HEK293T (cell line): ENCODE measurements around the gene TGFBR3L.

Experiments used
- BHLHE40 ChIP-seq: fragments of 450-650 bp; IDR thresholded peaks from 2 replicates; pipeline ENCODE4 v1.6.1; 2016; ENCODE audit warnings: mild to moderate bottlenecking, moderate library complexity, borderline replicate concordance
- ELF4 ChIP-seq: fragments of 450-650 bp; IDR thresholded peaks from 2 replicates; pipeline ENCODE4 v1.6.1; 2017; ENCODE audit warnings: antibody characterized with exemption
- FOXM1 ChIP-seq: fragments of 450-650 bp; IDR thresholded peaks from 2 replicates; pipeline ENCODE4 v1.6.1; 2017; ENCODE audit warnings: mild to moderate bottlenecking, borderline replicate concordance
- HDGF ChIP-seq: fragments of 450-650 bp; IDR thresholded peaks from 2 replicates; pipeline ENCODE4 v1.6.1; 2017; ENCODE audit warnings: antibody characterized with exemption, borderline replicate concordance
- NFRKB ChIP-seq: fragments of 450-650 bp; IDR thresholded peaks from 2 replicates; pipeline ENCODE4 v1.6.1; 2016; ENCODE audit warnings: mild to moderate bottlenecking, moderate library complexity
- ZNF384 ChIP-seq: fragments of 450-650 bp; IDR thresholded peaks from 2 replicates; pipeline ENCODE4 v1.6.1; 2016
- TF ChIP-seq, protein P1 (sequence below): fragments of 450-650 bp; IDR thresholded peaks from 2 replicates; pipeline ENCODE4 v1.6.1; 2016

- TF ChIP-seq HDGF, result no peak
- no peak for TF ChIP-seq FOXM1
- TF ChIP-seq, protein P1, sequence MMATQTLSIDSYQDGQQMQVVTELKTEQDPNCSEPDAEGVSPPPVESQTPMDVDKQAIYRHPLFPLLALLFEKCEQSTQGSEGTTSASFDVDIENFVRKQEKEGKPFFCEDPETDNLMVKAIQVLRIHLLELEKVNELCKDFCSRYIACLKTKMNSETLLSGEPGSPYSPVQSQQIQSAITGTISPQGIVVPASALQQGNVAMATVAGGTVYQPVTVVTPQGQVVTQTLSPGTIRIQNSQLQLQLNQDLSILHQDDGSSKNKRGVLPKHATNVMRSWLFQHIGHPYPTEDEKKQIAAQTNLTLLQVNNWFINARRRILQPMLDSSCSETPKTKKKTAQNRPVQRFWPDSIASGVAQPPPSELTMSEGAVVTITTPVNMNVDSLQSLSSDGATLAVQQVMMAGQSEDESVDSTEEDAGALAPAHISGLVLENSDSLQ, result no peak
- no peak for TF ChIP-seq ELF4
- no peak for TF ChIP-seq ZNF384
- TF ChIP-seq BHLHE40, result no peak
- TF ChIP-seq NFRKB, result no peak
Observed at GRCh38 chr19:7926021-7926726, 11.5 kb downstream of the TGFBR3L start, which contains the start of gene CTXN1.
